ENCODE measurements around the gene TXNRD2.

Gene TXNRD2

GRCh38 chr22:19879992-19880785 is 61.4 kb downstream of the TXNRD2 start:
- no peak overlapping the region for H3K4me3 ChIP-seq (ENCODE audit: low read depth, low read length)
- TF ChIP-seq CTCF (IDR thresholded peaks at IDR 0.05; ENCODE audit: low read depth, low read length, missing control alignments): no peak
- DNase-seq (ENCODE audit: low read depth): no peak

GRCh38 chr22:19879643-19879991 is 62.0 kb downstream of the TXNRD2 start:
- TF ChIP-seq CTCF (IDR thresholded peaks at IDR 0.05; ENCODE audit: low read depth, low read length, missing control alignments): no peak
- DNase-seq (ENCODE audit: low read depth): no peak
- no peak overlapping the region for H3K4me3 ChIP-seq (ENCODE audit: low read depth, low read length)

- H3K4me3 ChIP-seq (ENCODE audit: low read depth, low read length): no peak overlapping the region
- TF ChIP-seq CTCF (IDR thresholded peaks at IDR 0.05; ENCODE audit: low read depth, low read length, missing control alignments): no peak
- no peak for DNase-seq (ENCODE audit: low read depth)
Observed at GRCh38 chr22:19879246-19879570, 62.4 kb downstream of the TXNRD2 start.

- H3K4me3 ChIP-seq (ENCODE audit: low read depth, low read length): no peak overlapping the region
- no peak for TF ChIP-seq CTCF (IDR thresholded peaks at IDR 0.05; ENCODE audit: low read depth, low read length, missing control alignments)
- DNase-seq (ENCODE audit: low read depth): no peak
Observed at GRCh38 chr22:19878461-19879245, 63.0 kb downstream of the TXNRD2 start.

GRCh38 chr22:19877626-19878339 is 63.8 kb downstream of the TXNRD2 start:
- no peak for DNase-seq (ENCODE audit: low read depth)
- no peak overlapping the region for H3K4me3 ChIP-seq (ENCODE audit: low read depth, low read length)
- no peak for TF ChIP-seq CTCF (IDR thresholded peaks at IDR 0.05; ENCODE audit: low read depth, low read length, missing control alignments)

GRCh38 chr22:19876941-19877625 is 64.5 kb downstream of the TXNRD2 start:
- DNase-seq (ENCODE audit: low read depth): no peak
- no peak for TF ChIP-seq CTCF (IDR thresholded peaks at IDR 0.05; ENCODE audit: low read depth, low read length, missing control alignments)
- H3K4me3 ChIP-seq (ENCODE audit: low read depth, low read length): no peak overlapping the region
